HG02678 (cell line): ENCODE measurements around the gene TCAIM.
A peak's percentile ranks its signal among the peaks of the same experiment; 100 is the strongest.
"Not testable (repeated sequence)": the region's sequence is repeated elsewhere in the genome, so short reads cannot be mapped to it uniquely, and the experiment has no call there.

Source experiments
- ATAC-seq: cut with Tn5 transposase; IDR thresholded peaks from one replicate; pipeline ENCODE4 v1.9.1; 2021; ENCODE audit warnings: mild to moderate bottlenecking, moderate library complexity; ENCODE audit not compliant: unreplicated experiment

The TCAIM gene

GRCh38 chr3:44414517-44415090 is 76.0 kb downstream of the TCAIM start:
- no peak for ATAC-seq

GRCh38 chr3:44415421-44415820 is 76.9 kb downstream of the TCAIM start:
- ATAC-seq: no peak

GRCh38 chr3:44416031-44417030 is 77.8 kb downstream of the TCAIM start:
- no peak for ATAC-seq

GRCh38 chr3:44418118-44418517 is 79.6 kb downstream of the TCAIM start:
- not testable (repeated sequence) for ATAC-seq

GRCh38 chr3:44418549-44418948 is 80.0 kb downstream of the TCAIM start:
- ATAC-seq: no peak

- ATAC-seq: no peak
Measured at GRCh38 chr3:44419116-44419922, 80.8 kb downstream of the TCAIM start.

GRCh38 chr3:44419923-44420650 is 81.5 kb downstream of the TCAIM start:
- no peak for ATAC-seq

- ATAC-seq: no peak
Measured at GRCh38 chr3:44420676-44421075, 82.1 kb downstream of the TCAIM start.

- no peak for ATAC-seq
Measured at GRCh38 chr3:44421280-44421679, 82.7 kb downstream of the TCAIM start.

- ATAC-seq: no peak
Measured at GRCh38 chr3:44424758-44425157, 86.2 kb downstream of the TCAIM start.

GRCh38 chr3:44427683-44428082 is 89.1 kb downstream of the TCAIM start:
- no peak for ATAC-seq

GRCh38 chr3:44428910-44429309 is 90.3 kb downstream of the TCAIM start:
- no peak for ATAC-seq

GRCh38 chr3:44429459-44429858 is 90.9 kb downstream of the TCAIM start:
- ATAC-seq: no peak

GRCh38 chr3:44430466-44430865 is 91.9 kb downstream of the TCAIM start:
- no peak for ATAC-seq

GRCh38 chr3:44434834-44435510 is 96.4 kb downstream of the TCAIM start:
- ATAC-seq: no peak

- ATAC-seq: no peak
Measured at GRCh38 chr3:44436181-44436580, 97.6 kb downstream of the TCAIM start.

GRCh38 chr3:44437800-44438199 is 99.2 kb downstream of the TCAIM start:
- ATAC-seq: no peak

- ATAC-seq: peak; percentile 97
Measured at GRCh38 chr3:44439499-44440295, 101.1 kb downstream of the TCAIM start.

- ATAC-seq: no peak
Measured at GRCh38 chr3:44442596-44443309, 104.2 kb downstream of the TCAIM start.
